ENCODE data around the gene CA14.
"Not testable (repeated sequence)": the region's sequence is repeated elsewhere in the genome, so short reads cannot be mapped to it uniquely, and the experiment has no call there.

The CA14 gene

GRCh38 chr1:150257624-150258585 lies at the start of gene CA14:
Gene CA14 (plus strand): TSS chr1:150257774. CDS start chr1:150258129, 355 bp downstream.
- H3K4me1 ChIP-seq (ENCODE audit: control insufficient read depth, insufficient read depth, low read length): peaks cover 36% of the 10 kb centered on the region
- H3K9ac ChIP-seq (ENCODE audit: low read depth, low read length): peak within 1 kb of the TSS; percentile 69
- H3K4me3 ChIP-seq (ENCODE audit: low read depth, low read length): peak within 1 kb of the TSS; percentile 79
- H3K27me3 ChIP-seq (ENCODE audit: control insufficient read depth, insufficient read depth, low read length): no peaks in the 10 kb centered on the region
- H3K27ac ChIP-seq (ENCODE audit: low read depth, low read length): peak within 1 kb of the TSS; percentile 93
- H3K9me3 ChIP-seq (ENCODE audit: control insufficient read depth, insufficient read depth, low read length): no peaks in the 10 kb centered on the region
- peaks cover 20% of the 10 kb centered on the region for H3K36me3 ChIP-seq (ENCODE audit: control insufficient read depth, insufficient read depth, low read length)

- H3K36me3 ChIP-seq (ENCODE audit: control insufficient read depth, insufficient read depth, low read length); H3K4me3 ChIP-seq (ENCODE audit: low read depth, low read length); H3K27me3 ChIP-seq (ENCODE audit: control insufficient read depth, insufficient read depth, low read length); H3K9ac ChIP-seq (ENCODE audit: low read depth, low read length); H3K27ac ChIP-seq (ENCODE audit: low read depth, low read length); H3K9me3 ChIP-seq (ENCODE audit: control insufficient read depth, insufficient read depth, low read length); H3K4me1 ChIP-seq (ENCODE audit: control insufficient read depth, insufficient read depth, low read length): not testable (repeated sequence)
These were observed 49.1 kb upstream of the CA14 start for GRCh38 chr1:150208460-150208859.

- Histone ChIP-seq H3K9ac (ENCODE audit: low read depth, low read length) (no peak overlapping the region), H3K9me3 (ENCODE audit: control insufficient read depth, insufficient read depth, low read length) (no peaks in the 10 kb centered on the region), H3K27ac (ENCODE audit: low read depth, low read length) (no peak overlapping the region), H3K27me3 (ENCODE audit: control insufficient read depth, insufficient read depth, low read length) (no peaks in the 10 kb centered on the region), H3K4me3 (ENCODE audit: low read depth, low read length) (no peak overlapping the region), H3K36me3 (ENCODE audit: control insufficient read depth, insufficient read depth, low read length) (no peaks in the 10 kb centered on the region), H3K4me1 (ENCODE audit: control insufficient read depth, insufficient read depth, low read length) (0 out of 2 replicates have a peak, but pooled peaks cover 3% of the 10 kb centered on the region)
These were observed 47.5 kb upstream of the CA14 start for GRCh38 chr1:150210091-150210490.

GRCh38 chr1:150210706-150211105 lies 46.9 kb upstream of the CA14 start:
- Histone ChIP-seq H3K27me3 (ENCODE audit: control insufficient read depth, insufficient read depth, low read length) (no peaks in the 10 kb centered on the region), H3K27ac (ENCODE audit: low read depth, low read length) (no peak overlapping the region), H3K36me3 (ENCODE audit: control insufficient read depth, insufficient read depth, low read length) (no peaks in the 10 kb centered on the region), H3K9me3 (ENCODE audit: control insufficient read depth, insufficient read depth, low read length) (no peaks in the 10 kb centered on the region), H3K4me3 (ENCODE audit: low read depth, low read length) (no peak overlapping the region), H3K4me1 (ENCODE audit: control insufficient read depth, insufficient read depth, low read length) (0 out of 2 replicates have a peak, but pooled peaks cover 3% of the 10 kb centered on the region), H3K9ac (ENCODE audit: low read depth, low read length) (no peak overlapping the region)

GRCh38 chr1:150212070-150212469 lies 45.5 kb upstream of the CA14 start:
- no peaks in the 10 kb centered on the region for H3K9me3 ChIP-seq (ENCODE audit: control insufficient read depth, insufficient read depth, low read length)
- H3K9ac ChIP-seq (ENCODE audit: low read depth, low read length): no peak overlapping the region
- H3K4me3 ChIP-seq (ENCODE audit: low read depth, low read length): no peak overlapping the region
- H3K4me1 ChIP-seq (ENCODE audit: control insufficient read depth, insufficient read depth, low read length): 0 out of 2 replicates have a peak, but pooled peaks cover 3% of the 10 kb centered on the region
- H3K27ac ChIP-seq (ENCODE audit: low read depth, low read length): no peak overlapping the region
- H3K36me3 ChIP-seq (ENCODE audit: control insufficient read depth, insufficient read depth, low read length): no peaks in the 10 kb centered on the region
- no peaks in the 10 kb centered on the region for H3K27me3 ChIP-seq (ENCODE audit: control insufficient read depth, insufficient read depth, low read length)

- H3K4me1 ChIP-seq (ENCODE audit: control insufficient read depth, insufficient read depth, low read length): 0 out of 2 replicates have a peak, but pooled peaks cover 3% of the 10 kb centered on the region
- H3K4me3 ChIP-seq (ENCODE audit: low read depth, low read length): peak overlapping the region; percentile 63
- no peaks in the 10 kb centered on the region for H3K27me3 ChIP-seq (ENCODE audit: control insufficient read depth, insufficient read depth, low read length)
- H3K9me3 ChIP-seq (ENCODE audit: control insufficient read depth, insufficient read depth, low read length): no peaks in the 10 kb centered on the region
- H3K9ac ChIP-seq (ENCODE audit: low read depth, low read length): peak overlapping the region; percentile 73
- peaks cover 1% of the 10 kb centered on the region; the same call in 1 of the 2 replicates for H3K36me3 ChIP-seq (ENCODE audit: control insufficient read depth, insufficient read depth, low read length)
- H3K27ac ChIP-seq (ENCODE audit: low read depth, low read length): peak overlapping the region; percentile 85
These were observed 44.1 kb upstream of the CA14 start for GRCh38 chr1:150213170-150214098.

GRCh38 chr1:150214099-150214756 lies 43.3 kb upstream of the CA14 start:
- H3K9ac ChIP-seq (ENCODE audit: low read depth, low read length): peak overlapping the region; percentile 73
- H3K36me3 ChIP-seq (ENCODE audit: control insufficient read depth, insufficient read depth, low read length); H3K27me3 ChIP-seq (ENCODE audit: control insufficient read depth, insufficient read depth, low read length); H3K9me3 ChIP-seq (ENCODE audit: control insufficient read depth, insufficient read depth, low read length); H3K4me1 ChIP-seq (ENCODE audit: control insufficient read depth, insufficient read depth, low read length): not testable (repeated sequence)
- peak overlapping the region; percentile 85 for H3K27ac ChIP-seq (ENCODE audit: low read depth, low read length)
- peak overlapping the region; percentile 63 for H3K4me3 ChIP-seq (ENCODE audit: low read depth, low read length)

GRCh38 chr1:150215855-150216254 lies 41.7 kb upstream of the CA14 start:
- peaks cover 26% of the 10 kb centered on the region for H3K36me3 ChIP-seq (ENCODE audit: control insufficient read depth, insufficient read depth, low read length)
- H3K9me3 ChIP-seq (ENCODE audit: control insufficient read depth, insufficient read depth, low read length); H3K27me3 ChIP-seq (ENCODE audit: control insufficient read depth, insufficient read depth, low read length); H3K4me1 ChIP-seq (ENCODE audit: control insufficient read depth, insufficient read depth, low read length); H3K27ac ChIP-seq (ENCODE audit: low read depth, low read length); H3K4me3 ChIP-seq (ENCODE audit: low read depth, low read length); H3K9ac ChIP-seq (ENCODE audit: low read depth, low read length): not testable (repeated sequence)

GRCh38 chr1:150221552-150221951 lies 36.0 kb upstream of the CA14 start:
- H3K4me3 ChIP-seq (ENCODE audit: low read depth, low read length): no peak overlapping the region
- H3K9ac ChIP-seq (ENCODE audit: low read depth, low read length): no peak overlapping the region
- H3K4me1 ChIP-seq (ENCODE audit: control insufficient read depth, insufficient read depth, low read length): no peaks in the 10 kb centered on the region
- H3K9me3 ChIP-seq (ENCODE audit: control insufficient read depth, insufficient read depth, low read length): no peaks in the 10 kb centered on the region
- H3K27ac ChIP-seq (ENCODE audit: low read depth, low read length): no peak overlapping the region
- peaks cover 69% of the 10 kb centered on the region for H3K36me3 ChIP-seq (ENCODE audit: control insufficient read depth, insufficient read depth, low read length)
- H3K27me3 ChIP-seq (ENCODE audit: control insufficient read depth, insufficient read depth, low read length): no peaks in the 10 kb centered on the region

GRCh38 chr1:150224983-150225382 lies 32.6 kb upstream of the CA14 start:
- H3K9me3 ChIP-seq (ENCODE audit: control insufficient read depth, insufficient read depth, low read length): no peaks in the 10 kb centered on the region
- H3K4me3 ChIP-seq (ENCODE audit: low read depth, low read length): no peak overlapping the region
- H3K27ac ChIP-seq (ENCODE audit: low read depth, low read length): no peak overlapping the region
- H3K4me1 ChIP-seq (ENCODE audit: control insufficient read depth, insufficient read depth, low read length): no peaks in the 10 kb centered on the region
- no peak overlapping the region for H3K9ac ChIP-seq (ENCODE audit: low read depth, low read length)
- peaks cover 81% of the 10 kb centered on the region for H3K36me3 ChIP-seq (ENCODE audit: control insufficient read depth, insufficient read depth, low read length)
- no peaks in the 10 kb centered on the region for H3K27me3 ChIP-seq (ENCODE audit: control insufficient read depth, insufficient read depth, low read length)
